Kidney (tissue), 14 donors: ENCODE data around the gene BLM. TPM values are rescaled to one million over a fixed set of nuclear protein-coding genes. Genes with fewer than 3 reads are reported as not detected.

Experiments
- DNase-seq, 5 donors: peaks; one replicate each; pipeline ENCODE4 v3.0.0-alpha.2; 2013 to 2020
- FAIRE-seq: peaks from 2 replicates; lab custom pipeline; 2012; peaks lifted over from hg19 to GRCh38; lab: Jason Lieb, UNC
- H3K27ac ChIP-seq, 2 donors: one replicate each; pipeline ENCODE4 v1.7.0; 2013; ENCODE audit warnings: low read depth in 2 of 2, low read length in 2 of 2, inconsistent platforms in 1 of 2
- H3K27me3 ChIP-seq: one replicate; pipeline ENCODE4 v1.7.1; 2013; ENCODE audit warnings: low read length, inconsistent platforms; ENCODE audit not compliant: control insufficient read depth, insufficient read depth
- H3K36me3 ChIP-seq, 3 donors: one replicate each; pipeline versions ENCODE4 v1.7.0 to v1.7.1; 2013; ENCODE audit warnings: low read length in 3 of 3, control low read depth in 1 of 3, inconsistent platforms in 1 of 3; ENCODE audit not compliant: insufficient read depth in 3 of 3, control insufficient read depth in 2 of 3
- H3K4me1 ChIP-seq, 3 donors: one replicate each; pipeline versions ENCODE4 v1.7.0 to v1.7.1; 2013; ENCODE audit warnings: low read length in 3 of 3, inconsistent platforms in 1 of 3, low read depth in 1 of 3; ENCODE audit not compliant: control insufficient read depth in 2 of 3, insufficient read depth in 2 of 3
- H3K4me3 ChIP-seq, 3 donors: one replicate each; pipeline versions ENCODE4 v1.7.0 to v1.8.1; 2013; ENCODE audit warnings: low read length in 3 of 3, control low read depth in 1 of 3, inconsistent platforms in 1 of 3
- H3K9ac ChIP-seq, 3 donors: one replicate each; pipeline versions ENCODE4 v1.7.0 to v1.7.1; 2013; ENCODE audit warnings: low read length in 3 of 3, control low read depth in 1 of 3, inconsistent platforms in 1 of 3
- H3K9me3 ChIP-seq, 3 donors: one replicate each; pipeline versions ENCODE4 v1.7.0 to v1.7.1; 2013; ENCODE audit warnings: low read length in 3 of 3, control low read depth in 1 of 3, inconsistent platforms in 1 of 3; ENCODE audit not compliant: control insufficient read depth in 2 of 3, insufficient read depth in 1 of 3
- intact Hi-C: fragments of 100-400 bp; cut with DNase I; formaldehyde crosslinking; loops from one replicate; pipeline ENCODE4 v1.11.1; 2022
- polyA plus RNA-seq: library from polyadenylated mRNA; stranded (reverse); fragments of 350-450 nt; fragmentation: Illumina TruSeq; extraction: RNeasy Lipid Tissue Mini Kit (QIAGEN cat#74804); gene quantifications from one replicate; pipeline ENCODE4 v1.2.3, GENCODE V29; 2014; ENCODE audit warnings: low read depth, low replicate concordance; ENCODE audit not compliant: insufficient read depth
- total RNA-seq: library from RNA; stranded (reverse); fragmentation: NEBNext Ultra II Directional; extraction: Animal tissue kit (Norgen Biotek cat#: 25700); gene quantifications from one replicate; pipeline ENCODE4 v1.2.1, GENCODE V29; 2021
- TF ChIP-seq, protein P1 (sequence below): IDR thresholded peaks from 3 replicates; pipeline ENCODE4 v1.5.1; 2012; ENCODE audit warnings: mild to moderate bottlenecking, moderate library complexity, borderline replicate concordance; ENCODE audit not compliant: insufficient read depth; ENCODE audit errors: extremely low read depth
- donor health status: control.
- donor health status: control.
- donor health status: control.
- donor health status: control.
- donor health status: control.
- donor health status: DM: yes; HTN: yes; CAD: no.
- donor health status: Normal renal cell carcinoma (clear cell type).

The BLM gene
- total and polyA plus RNA-seq, 2 donors from 2014 or later = 1.1 to 2.8 TPM

DNA sequence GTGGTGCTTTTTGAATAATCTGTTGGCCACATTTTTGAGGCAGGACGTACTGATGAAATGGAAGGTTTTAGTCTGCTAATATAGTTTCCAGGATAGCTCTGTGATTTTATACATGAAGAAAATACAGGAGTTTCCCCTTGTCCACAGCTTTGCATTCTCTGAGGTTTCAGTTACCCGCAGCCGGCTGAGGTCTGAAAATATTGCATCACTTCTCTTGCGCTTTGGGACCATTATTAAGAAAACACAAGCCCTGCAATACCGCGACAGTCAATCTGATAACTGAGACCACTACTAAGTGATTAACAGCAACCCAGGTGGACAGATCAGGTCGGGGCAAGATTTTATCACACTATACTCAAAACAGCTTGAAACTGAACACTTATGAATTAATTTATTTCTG, 33.0 kb downstream of the BLM start:
- DNase-seq = no peak
- intact Hi-C loops = no loop called here
- Histone ChIP-seq H3K4me1 (no peaks in the 10 kb centered on the region), H3K4me3 (no peak overlapping the region), H3K27me3 (no peaks in the 10 kb centered on the region), H3K27ac (no peak overlapping the region), H3K9ac (no peak overlapping the region), H3K9me3 (no peaks in the 10 kb centered on the region), H3K36me3 (no peaks in the 10 kb centered on the region)
- TF ChIP-seq, protein P1, sequence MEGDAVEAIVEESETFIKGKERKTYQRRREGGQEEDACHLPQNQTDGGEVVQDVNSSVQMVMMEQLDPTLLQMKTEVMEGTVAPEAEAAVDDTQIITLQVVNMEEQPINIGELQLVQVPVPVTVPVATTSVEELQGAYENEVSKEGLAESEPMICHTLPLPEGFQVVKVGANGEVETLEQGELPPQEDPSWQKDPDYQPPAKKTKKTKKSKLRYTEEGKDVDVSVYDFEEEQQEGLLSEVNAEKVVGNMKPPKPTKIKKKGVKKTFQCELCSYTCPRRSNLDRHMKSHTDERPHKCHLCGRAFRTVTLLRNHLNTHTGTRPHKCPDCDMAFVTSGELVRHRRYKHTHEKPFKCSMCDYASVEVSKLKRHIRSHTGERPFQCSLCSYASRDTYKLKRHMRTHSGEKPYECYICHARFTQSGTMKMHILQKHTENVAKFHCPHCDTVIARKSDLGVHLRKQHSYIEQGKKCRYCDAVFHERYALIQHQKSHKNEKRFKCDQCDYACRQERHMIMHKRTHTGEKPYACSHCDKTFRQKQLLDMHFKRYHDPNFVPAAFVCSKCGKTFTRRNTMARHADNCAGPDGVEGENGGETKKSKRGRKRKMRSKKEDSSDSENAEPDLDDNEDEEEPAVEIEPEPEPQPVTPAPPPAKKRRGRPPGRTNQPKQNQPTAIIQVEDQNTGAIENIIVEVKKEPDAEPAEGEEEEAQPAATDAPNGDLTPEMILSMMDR = no peak
- no peak for FAIRE-seq

DNA sequence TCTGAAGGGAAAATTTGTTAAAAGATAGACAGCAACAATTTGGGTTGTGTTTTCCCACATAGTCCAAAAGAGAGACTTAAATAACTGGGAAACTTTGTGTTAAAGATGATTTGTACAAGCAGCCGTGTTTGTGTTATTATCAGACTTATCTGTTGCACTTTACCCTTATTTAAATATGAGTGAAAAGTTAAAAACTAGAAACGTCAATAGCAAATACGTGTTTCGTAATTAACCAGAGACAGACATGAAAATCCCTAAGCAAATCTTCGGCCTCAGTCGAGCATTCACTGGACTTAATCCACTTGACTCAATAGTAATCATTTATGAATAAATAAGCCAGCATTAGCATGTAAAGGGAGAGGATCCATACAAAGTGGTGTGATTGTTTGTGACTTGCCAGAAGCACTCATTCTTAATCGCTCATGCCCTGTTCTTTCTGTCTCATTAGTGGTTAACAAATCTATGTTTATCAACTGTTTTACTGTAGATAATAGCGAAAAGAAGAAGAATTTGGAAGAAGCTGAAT, 34.2 kb downstream of the BLM start:
- TF ChIP-seq, protein P1 = no peak
- no peaks in the 10 kb centered on the region for H3K27me3 ChIP-seq
- no peak for DNase-seq
- no peak overlapping the region for H3K4me3 ChIP-seq
- H3K9me3 ChIP-seq = no peaks in the 10 kb centered on the region
- H3K36me3 ChIP-seq = no peaks in the 10 kb centered on the region
- H3K9ac ChIP-seq = no peak overlapping the region
- no peak for FAIRE-seq
- H3K27ac ChIP-seq = no peak overlapping the region
- H3K4me1 ChIP-seq = no peaks in the 10 kb centered on the region
- intact Hi-C loops = no loop called here

DNA sequence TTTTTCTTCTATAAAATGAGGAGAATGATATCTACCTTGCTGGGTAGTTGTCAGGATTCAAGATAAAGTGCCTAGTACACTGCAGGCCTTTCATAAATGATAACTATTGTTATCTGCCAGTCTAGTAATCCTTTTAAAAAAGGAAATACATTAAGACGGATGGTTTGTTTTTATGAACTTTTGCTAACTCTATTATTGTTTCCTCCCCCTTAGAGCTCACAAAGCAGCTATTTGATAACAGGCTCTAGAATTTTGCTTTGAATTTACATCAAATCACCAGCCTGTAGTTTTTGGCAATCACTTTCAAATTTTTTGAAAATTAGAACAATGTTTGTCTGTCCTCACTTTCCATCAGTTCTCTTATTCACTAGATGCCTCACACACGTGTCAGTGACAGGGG, 39.8 kb downstream of the BLM start:
- no peak overlapping the region for H3K9ac ChIP-seq
- H3K4me1 ChIP-seq = no peaks in the 10 kb centered on the region
- H3K36me3 ChIP-seq = no peaks in the 10 kb centered on the region
- H3K27ac ChIP-seq = no peak overlapping the region
- FAIRE-seq (no peak), DNase-seq (no peak)
- H3K9me3 ChIP-seq = no peaks in the 10 kb centered on the region
- TF ChIP-seq, protein P1 = no peak
- no peak overlapping the region for H3K4me3 ChIP-seq
- intact Hi-C loops = no loop called here
- H3K27me3 ChIP-seq = no peaks in the 10 kb centered on the region

DNA sequence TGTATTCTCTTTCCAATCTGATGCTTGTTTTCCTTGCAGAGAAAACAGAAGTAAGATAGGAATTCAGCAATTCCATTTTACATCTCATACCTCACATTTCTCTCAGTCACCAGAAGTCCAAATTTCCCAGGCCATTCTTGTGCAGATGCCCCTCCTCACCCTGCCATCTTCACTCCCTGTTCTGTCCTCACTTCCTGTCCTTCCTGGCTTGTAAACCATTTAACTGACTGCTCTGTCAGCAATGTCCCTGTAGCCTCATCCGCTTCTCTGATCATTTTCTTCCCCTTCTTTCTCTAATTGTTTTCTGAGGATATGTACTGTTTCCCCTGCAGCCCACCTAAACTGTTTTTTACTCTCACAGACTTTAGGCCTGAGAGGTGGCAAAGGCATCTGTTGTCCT, 40.3 kb downstream of the BLM start:
- no peak overlapping the region for H3K27ac ChIP-seq
- TF ChIP-seq, protein P1 = no peak
- no peaks in the 10 kb centered on the region for H3K27me3 ChIP-seq
- H3K4me1 ChIP-seq = no peaks in the 10 kb centered on the region
- intact Hi-C loops = no loop called here
- DNase-seq (no peak), FAIRE-seq (no peak)
- no peaks in the 10 kb centered on the region for H3K36me3 ChIP-seq
- H3K9ac ChIP-seq = no peak overlapping the region
- no peak overlapping the region for H3K4me3 ChIP-seq
- H3K9me3 ChIP-seq = no peaks in the 10 kb centered on the region
